Astrocyte (in vitro differentiated cells and primary cell): ENCODE results near the gene KRTAP29-1.

Experiments
- EZH2 ChIP-seq: IDR thresholded peaks from 2 replicates; pipeline ENCODE4 v1.6.1; 2012; ENCODE audit warnings: mild to moderate bottlenecking, low read length, inconsistent platforms; ENCODE audit not compliant: insufficient read depth
- TF ChIP-seq, protein P1 (sequence below): IDR thresholded peaks from 2 replicates; pipeline ENCODE4 v1.5.1; 2011; ENCODE audit warnings: low read depth, mild to moderate bottlenecking, inconsistent platforms, low read length, moderate library complexity; ENCODE audit not compliant: insufficient read depth

DNA sequence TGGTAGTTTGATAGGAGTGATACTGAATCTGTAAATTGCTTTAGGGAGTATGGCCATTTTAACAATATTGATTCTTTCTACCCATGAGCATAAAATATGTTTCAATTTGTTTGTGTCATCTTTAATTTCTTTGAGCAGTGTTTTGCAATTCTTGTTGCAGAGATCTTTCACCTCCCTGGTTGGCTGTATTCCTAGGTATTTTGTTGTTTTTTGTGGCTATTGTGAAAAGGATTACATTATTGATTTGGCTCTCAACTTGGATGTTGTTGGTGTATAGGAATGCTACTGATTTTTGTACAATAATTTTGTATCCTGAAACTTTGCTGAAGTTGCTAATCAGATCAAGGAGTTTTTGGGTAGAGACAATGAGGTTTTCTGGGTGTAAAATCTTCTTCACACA lies 44.2 kb downstream of the KRTAP29-1 start:
- TF ChIP-seq, protein P1, sequence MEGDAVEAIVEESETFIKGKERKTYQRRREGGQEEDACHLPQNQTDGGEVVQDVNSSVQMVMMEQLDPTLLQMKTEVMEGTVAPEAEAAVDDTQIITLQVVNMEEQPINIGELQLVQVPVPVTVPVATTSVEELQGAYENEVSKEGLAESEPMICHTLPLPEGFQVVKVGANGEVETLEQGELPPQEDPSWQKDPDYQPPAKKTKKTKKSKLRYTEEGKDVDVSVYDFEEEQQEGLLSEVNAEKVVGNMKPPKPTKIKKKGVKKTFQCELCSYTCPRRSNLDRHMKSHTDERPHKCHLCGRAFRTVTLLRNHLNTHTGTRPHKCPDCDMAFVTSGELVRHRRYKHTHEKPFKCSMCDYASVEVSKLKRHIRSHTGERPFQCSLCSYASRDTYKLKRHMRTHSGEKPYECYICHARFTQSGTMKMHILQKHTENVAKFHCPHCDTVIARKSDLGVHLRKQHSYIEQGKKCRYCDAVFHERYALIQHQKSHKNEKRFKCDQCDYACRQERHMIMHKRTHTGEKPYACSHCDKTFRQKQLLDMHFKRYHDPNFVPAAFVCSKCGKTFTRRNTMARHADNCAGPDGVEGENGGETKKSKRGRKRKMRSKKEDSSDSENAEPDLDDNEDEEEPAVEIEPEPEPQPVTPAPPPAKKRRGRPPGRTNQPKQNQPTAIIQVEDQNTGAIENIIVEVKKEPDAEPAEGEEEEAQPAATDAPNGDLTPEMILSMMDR = no peak
- no peak for TF ChIP-seq EZH2
